Panc1 (cell line): ENCODE measurements around the gene USP3. TPM values are rescaled to one million over a fixed set of nuclear protein-coding genes. Genes with fewer than 3 reads are reported as not detected.

Source experiments
- ATAC-seq: fragments of 200-7000 bp; cut with Tn5 transposase; 2 replicates; pipeline ENCODE4 v1.9.1; 2020; ENCODE audit warnings: mild to moderate bottlenecking, moderate library complexity
- BruUV-seq: library from RNA; stranded (reverse); fragments of 400-500 nt; replicated peaks from 2 replicates; lab custom pipeline; 2021; lab: Mats Ljungman, UMichigan
- CTCF ChIA-PET: fragments of 300-600 bp; sonication (Branson Sonifier 250); formaldehyde crosslinking; loops from one replicate; lab custom pipeline; 2022; ENCODE audit warnings: antibody characterized with exemption; lab: Charles Lee
- POLR2A ChIA-PET: fragments of 300-600 bp; sonication (Branson Sonifier 250); formaldehyde crosslinking; loops from one replicate; lab custom pipeline; 2022; ENCODE audit warnings: antibody characterized with exemption; lab: Charles Lee
- DNase-seq: peaks from one replicate; pipeline ENCODE4 v3.0.0-alpha.2; 2010; ENCODE audit warnings: low read depth, low spot score
- H3K27ac ChIP-seq: 2 replicates; pipeline ENCODE4 v1.5.1; 2011; ENCODE audit warnings: mild to moderate bottlenecking, low read length, inconsistent platforms
- H3K27me3 ChIP-seq: fragments of 200-500 bp; sonication (Bioruptor generic); 2 replicates; pipeline ENCODE4 v1.6.0; 2014; ENCODE audit warnings: low read length, inconsistent platforms; ENCODE audit not compliant: control insufficient read depth, insufficient read depth
- H3K36me3 ChIP-seq: fragments of 200-500 bp; sonication (Bioruptor generic); 2 replicates; pipeline ENCODE4 v1.5.1; 2014; ENCODE audit warnings: inconsistent platforms, mild to moderate bottlenecking, low read length, moderate library complexity; ENCODE audit not compliant: control insufficient read depth, insufficient read depth
- H3K4me1 ChIP-seq: 2 replicates; pipeline ENCODE4 v1.5.1; 2011; ENCODE audit warnings: inconsistent platforms, mild to moderate bottlenecking, low read length, moderate library complexity; ENCODE audit not compliant: control insufficient read depth, insufficient read depth
- H3K4me3 ChIP-seq, 2 experiments: 2 replicates each; pipeline ENCODE4 v1.5.1; 2011 to 2012; ENCODE audit warnings: low read depth in 2 of 2, low read length in 2 of 2, mild to moderate bottlenecking in 2 of 2, inconsistent platforms in 1 of 2, moderate library complexity in 1 of 2
- H3K9me3 ChIP-seq: fragments of 200-500 bp; sonication (Bioruptor generic); 2 replicates; pipeline ENCODE4 v1.5.1; 2014; ENCODE audit warnings: low read depth, mild to moderate bottlenecking, inconsistent platforms, low read length, moderate library complexity; ENCODE audit not compliant: control insufficient read depth, insufficient read depth
- POLR2AphosphoS5 ChIP-seq: IDR thresholded peaks from 2 replicates; pipeline ENCODE4 v1.6.1; 2012; ENCODE audit warnings: mild to moderate bottlenecking, low read depth, low read length, moderate library complexity
- SIN3A ChIP-seq: IDR thresholded peaks from 2 replicates; pipeline ENCODE4 v1.6.1; 2012; ENCODE audit warnings: low read depth, mild to moderate bottlenecking, low read length, moderate library complexity, borderline replicate concordance; ENCODE audit not compliant: insufficient read depth
- TCF7L2 ChIP-seq: IDR thresholded peaks from 2 replicates; pipeline ENCODE4 v1.6.1; 2011; ENCODE audit warnings: mild to moderate bottlenecking, low read depth, low read length, inconsistent platforms
- in situ Hi-C: cut with HindIII; loops from 2 replicates; pipeline ENCODE4 v1.10.0; 2016; ENCODE audit warnings: low sequenced_read_pairs, low pct_unique_long_range_greater_than_20kb
- intact Hi-C: fragments of 100-400 bp; cut with micrococcal nuclease; formaldehyde crosslinking; loops from one replicate; pipeline ENCODE4 v1.10.0; 2022; ENCODE audit not compliant: unreplicated experiment
- total RNA-seq: library from RNA; stranded (reverse); gene quantifications from one replicate; pipeline ENCODE4 v1.2.1, GENCODE V29; 2021; ENCODE audit not compliant: unreplicated experiment
- TF ChIP-seq, protein P1 (sequence below): fragments of 450-650 bp; IDR thresholded peaks from 2 replicates; pipeline ENCODE4 v1.5.1; 2017; ENCODE audit warnings: mild to moderate bottlenecking
- TF ChIP-seq, protein P2 (sequence below), 2 experiments: IDR thresholded peaks; 2 replicates each; pipeline ENCODE4 v1.6.1; 2011 to 2012; ENCODE audit warnings: low read depth in 2 of 2, control low read depth in 1 of 2, low read length in 1 of 2, mild to moderate bottlenecking in 1 of 2, moderate library complexity in 1 of 2; ENCODE audit not compliant: insufficient read depth in 1 of 2

USP3 gene
- total RNA-seq, 1 experiment from 2014 or later = 51.4 TPM

DNA sequence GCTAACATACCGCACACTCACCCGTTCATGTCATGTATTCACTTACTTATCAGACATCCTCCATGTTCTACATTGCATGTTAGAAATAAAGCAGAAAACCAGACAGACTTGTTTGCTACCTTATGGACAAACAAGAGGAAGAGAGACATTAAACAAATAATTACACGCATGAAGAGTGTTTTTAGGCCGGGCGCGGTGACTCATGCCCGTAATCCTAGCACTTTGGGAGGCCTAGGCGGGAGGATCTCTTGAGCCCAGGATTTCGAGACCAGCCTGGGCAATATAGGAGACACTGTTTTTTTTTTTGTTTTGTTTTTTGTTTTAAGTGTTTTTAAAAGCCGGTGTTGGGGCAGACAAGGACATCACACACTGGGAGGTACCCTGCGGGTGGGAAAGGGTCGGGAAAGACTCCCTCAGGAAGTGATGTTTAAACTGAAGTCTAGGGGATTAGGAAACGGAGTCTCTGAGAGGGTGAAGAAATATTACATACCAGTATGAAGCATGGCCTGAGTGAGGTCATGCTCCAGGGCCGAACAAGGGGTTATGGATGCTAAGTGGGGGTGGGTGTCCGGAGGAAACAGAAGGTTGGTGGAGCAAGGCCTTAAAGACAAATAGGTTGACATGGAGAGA lies 2.1 kb upstream of the USP3 start:
- in situ Hi-C loops = no loop called here
- no TSS peak for BruUV-seq
- POLR2A ChIA-PET = no interaction called here
- H3K27me3 ChIP-seq = no peaks in the 10 kb centered on the region
- peak overlapping the region in 1 of 2 experiments; percentile 65; a peak in 2 of 4 replicates for H3K4me3 ChIP-seq
- peaks cover 72% of the 10 kb centered on the region for H3K4me1 ChIP-seq
- no peaks in the 10 kb centered on the region; the same call in 1 of the 2 replicates for H3K36me3 ChIP-seq
- no peaks in the 10 kb centered on the region for H3K9me3 ChIP-seq
- CTCF ChIA-PET = no interaction called here
- H3K27ac ChIP-seq = peak overlapping the region; percentile 100
- TF ChIP-seq, protein P1, sequence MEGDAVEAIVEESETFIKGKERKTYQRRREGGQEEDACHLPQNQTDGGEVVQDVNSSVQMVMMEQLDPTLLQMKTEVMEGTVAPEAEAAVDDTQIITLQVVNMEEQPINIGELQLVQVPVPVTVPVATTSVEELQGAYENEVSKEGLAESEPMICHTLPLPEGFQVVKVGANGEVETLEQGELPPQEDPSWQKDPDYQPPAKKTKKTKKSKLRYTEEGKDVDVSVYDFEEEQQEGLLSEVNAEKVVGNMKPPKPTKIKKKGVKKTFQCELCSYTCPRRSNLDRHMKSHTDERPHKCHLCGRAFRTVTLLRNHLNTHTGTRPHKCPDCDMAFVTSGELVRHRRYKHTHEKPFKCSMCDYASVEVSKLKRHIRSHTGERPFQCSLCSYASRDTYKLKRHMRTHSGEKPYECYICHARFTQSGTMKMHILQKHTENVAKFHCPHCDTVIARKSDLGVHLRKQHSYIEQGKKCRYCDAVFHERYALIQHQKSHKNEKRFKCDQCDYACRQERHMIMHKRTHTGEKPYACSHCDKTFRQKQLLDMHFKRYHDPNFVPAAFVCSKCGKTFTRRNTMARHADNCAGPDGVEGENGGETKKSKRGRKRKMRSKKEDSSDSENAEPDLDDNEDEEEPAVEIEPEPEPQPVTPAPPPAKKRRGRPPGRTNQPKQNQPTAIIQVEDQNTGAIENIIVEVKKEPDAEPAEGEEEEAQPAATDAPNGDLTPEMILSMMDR = no peak
- TF ChIP-seq, protein P2, sequence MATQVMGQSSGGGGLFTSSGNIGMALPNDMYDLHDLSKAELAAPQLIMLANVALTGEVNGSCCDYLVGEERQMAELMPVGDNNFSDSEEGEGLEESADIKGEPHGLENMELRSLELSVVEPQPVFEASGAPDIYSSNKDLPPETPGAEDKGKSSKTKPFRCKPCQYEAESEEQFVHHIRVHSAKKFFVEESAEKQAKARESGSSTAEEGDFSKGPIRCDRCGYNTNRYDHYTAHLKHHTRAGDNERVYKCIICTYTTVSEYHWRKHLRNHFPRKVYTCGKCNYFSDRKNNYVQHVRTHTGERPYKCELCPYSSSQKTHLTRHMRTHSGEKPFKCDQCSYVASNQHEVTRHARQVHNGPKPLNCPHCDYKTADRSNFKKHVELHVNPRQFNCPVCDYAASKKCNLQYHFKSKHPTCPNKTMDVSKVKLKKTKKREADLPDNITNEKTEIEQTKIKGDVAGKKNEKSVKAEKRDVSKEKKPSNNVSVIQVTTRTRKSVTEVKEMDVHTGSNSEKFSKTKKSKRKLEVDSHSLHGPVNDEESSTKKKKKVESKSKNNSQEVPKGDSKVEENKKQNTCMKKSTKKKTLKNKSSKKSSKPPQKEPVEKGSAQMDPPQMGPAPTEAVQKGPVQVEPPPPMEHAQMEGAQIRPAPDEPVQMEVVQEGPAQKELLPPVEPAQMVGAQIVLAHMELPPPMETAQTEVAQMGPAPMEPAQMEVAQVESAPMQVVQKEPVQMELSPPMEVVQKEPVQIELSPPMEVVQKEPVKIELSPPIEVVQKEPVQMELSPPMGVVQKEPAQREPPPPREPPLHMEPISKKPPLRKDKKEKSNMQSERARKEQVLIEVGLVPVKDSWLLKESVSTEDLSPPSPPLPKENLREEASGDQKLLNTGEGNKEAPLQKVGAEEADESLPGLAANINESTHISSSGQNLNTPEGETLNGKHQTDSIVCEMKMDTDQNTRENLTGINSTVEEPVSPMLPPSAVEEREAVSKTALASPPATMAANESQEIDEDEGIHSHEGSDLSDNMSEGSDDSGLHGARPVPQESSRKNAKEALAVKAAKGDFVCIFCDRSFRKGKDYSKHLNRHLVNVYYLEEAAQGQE (IDR thresholded peaks at IDR 0.05; ENCODE audit: insufficient read depth in 1 of 2, low read depth in 2 of 2, low read length in 1 of 2) = no peak
- TF ChIP-seq TCF7L2 = no peak
- no peak for TF ChIP-seq POLR2AphosphoS5
- no peak for TF ChIP-seq SIN3A
- ATAC-seq (no peak), DNase-seq (peak; percentile 35)
- intact Hi-C loops = no loop called here

DNA sequence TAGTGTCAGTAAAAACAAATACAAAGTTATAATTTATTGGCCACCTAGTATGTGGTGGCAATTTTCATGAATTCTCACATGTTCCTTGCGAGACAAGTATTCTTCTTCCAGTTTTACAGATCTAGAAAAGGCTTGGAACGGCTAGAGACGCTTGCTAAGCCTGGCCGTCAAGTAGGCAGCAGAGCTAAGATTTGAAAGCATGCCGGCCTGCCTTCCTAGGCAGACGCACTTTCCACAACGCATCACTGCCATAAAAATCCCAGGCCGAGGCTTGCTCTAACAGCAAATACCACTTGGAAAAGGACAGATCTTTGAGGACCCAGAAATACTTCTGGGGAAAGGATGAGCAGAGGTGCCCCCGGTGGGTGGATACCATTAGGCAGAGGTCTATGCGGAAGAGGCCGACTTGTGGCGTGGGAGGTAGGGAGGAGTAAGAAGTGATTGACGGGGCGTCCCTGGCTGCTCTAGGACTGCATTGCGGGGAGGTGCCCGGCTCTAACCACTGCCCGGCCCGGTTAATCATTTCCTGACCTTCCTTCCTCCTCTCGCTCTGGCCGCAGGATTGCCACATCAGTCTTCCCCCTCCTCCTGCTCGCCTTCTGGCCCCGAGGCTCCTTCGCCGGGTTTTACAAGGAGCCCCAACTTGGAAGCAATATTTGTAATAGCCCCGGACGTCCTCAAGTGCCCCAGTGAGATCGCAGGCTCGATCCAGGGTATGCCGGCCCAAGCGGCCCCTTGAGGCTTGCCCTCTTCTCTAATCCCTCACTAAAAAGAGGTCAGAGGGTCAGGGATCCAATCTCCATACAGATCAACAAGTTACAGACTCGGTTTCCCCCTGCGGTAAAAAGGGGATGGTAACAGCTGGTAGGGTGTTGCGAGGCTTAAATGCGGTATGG lies 1.3 kb upstream of the USP3 start:
- Histone ChIP-seq H3K4me3 (peak overlapping the region; percentile 57 to 65), H3K36me3 (no peaks in the 10 kb centered on the region; the same call in 1 of the 2 replicates), H3K9me3 (no peaks in the 10 kb centered on the region), H3K27ac (peak overlapping the region; percentile 100), H3K4me1 (peaks cover 72% of the 10 kb centered on the region), H3K27me3 (no peaks in the 10 kb centered on the region)
- peak; percentile 71 for ATAC-seq
- intact Hi-C loops (no loop called here), in situ Hi-C loops (no loop called here)
- BruUV-seq = no TSS peak
- peak; percentile 85 for DNase-seq
- ChIA-PET POLR2A (no interaction called here), CTCF (interaction anchor here (2.2 kb wide), 1 partner anchor 36 kb away, joined by 9 read pairs; no protein-coding TSS in a partner anchor)
- TF ChIP-seq, protein P2 (IDR thresholded peaks at IDR 0.05; ENCODE audit: insufficient read depth in 1 of 2, low read depth in 2 of 2, low read length in 1 of 2) = peak in 1 of 2 experiments; percentile 35; a peak in 1 of 4 replicates
- TF ChIP-seq TCF7L2 = peak; percentile 52; the same call in 1 of the 2 replicates
- peak; percentile 57 for TF ChIP-seq POLR2AphosphoS5
- TF ChIP-seq, protein P1 = no peak
- 0 out of 2 replicates have a peak, but pooled peaks have one; percentile 46 for TF ChIP-seq SIN3A
